DOHH2 (cell line): Measurements from ENCODE around the gene SESN2.

ENCODE experiments used
- H3F3A ChIP-seq: fragments of 200-600 bp; sonication (generic), shearing (Covaris generic); 2 replicates; pipeline ENCODE4 v1.6.0; 2016; ENCODE audit warnings: antibody characterized with exemption, mild to moderate bottlenecking; ENCODE audit not compliant: control insufficient read depth, insufficient read depth
- H3K27ac ChIP-seq: fragments of 200-600 bp; sonication (generic); 2 replicates; pipeline ENCODE4 v1.5.1; 2014; ENCODE audit warnings: low read depth, mild to moderate bottlenecking, low read length, moderate library complexity
- H3K27me3 ChIP-seq: fragments of 200-600 bp; sonication (generic); 2 replicates; pipeline ENCODE4 v1.6.1; 2014; ENCODE audit warnings: mild to moderate bottlenecking, low read length, mixed read lengths; ENCODE audit not compliant: control insufficient read depth
- H3K36me3 ChIP-seq: fragments of 200-600 bp; sonication (generic); 2 replicates; pipeline ENCODE4 v1.6.1; 2014; ENCODE audit warnings: mild to moderate bottlenecking, low read length, moderate library complexity, mixed read lengths; ENCODE audit not compliant: control insufficient read depth
- H3K4me1 ChIP-seq: fragments of 200-600 bp; sonication (generic); 2 replicates; pipeline ENCODE4 v1.6.1; 2014; ENCODE audit warnings: mild to moderate bottlenecking, low read length, mixed read lengths; ENCODE audit not compliant: control insufficient read depth
- H3K4me2 ChIP-seq: fragments of 200-600 bp; sonication (generic); 2 replicates; pipeline ENCODE4 v1.6.0; 2014; ENCODE audit warnings: mild to moderate bottlenecking, low read length, moderate library complexity
- H3K4me3 ChIP-seq: fragments of 200-600 bp; sonication (generic); 2 replicates; pipeline ENCODE4 v1.5.1; 2014; ENCODE audit warnings: mild to moderate bottlenecking, low read length, mixed read lengths
- H3K79me2 ChIP-seq: fragments of 200-600 bp; sonication (generic); 2 replicates; pipeline ENCODE4 v1.6.1; 2014; ENCODE audit warnings: mild to moderate bottlenecking, low read length, mixed read lengths; ENCODE audit not compliant: control insufficient read depth
- H3K9me2 ChIP-seq: fragments of 200-600 bp; sonication (generic); replicated peaks from 2 replicates; pipeline ENCODE4 v1.6.1; 2014; ENCODE audit warnings: mild to moderate bottlenecking, low read length, mixed read lengths; ENCODE audit not compliant: control insufficient read depth
- H3K9me3 ChIP-seq: fragments of 200-600 bp; sonication (generic); 2 replicates; pipeline ENCODE4 v1.6.1; 2014; ENCODE audit warnings: antibody characterized with exemption, low read length, mixed read lengths; ENCODE audit not compliant: control insufficient read depth, insufficient read depth
- H4K20me1 ChIP-seq: fragments of 200-600 bp; sonication (generic); 2 replicates; pipeline ENCODE4 v1.6.0; 2014; ENCODE audit warnings: low read depth, mild to moderate bottlenecking, antibody characterized with exemption, low read length, moderate library complexity; ENCODE audit not compliant: control insufficient read depth, insufficient read depth
- CTCF ChIP-seq: fragments of 200-600 bp; sonication (generic); IDR thresholded peaks from one replicate; pipeline ENCODE4 v1.5.1; 2014; ENCODE audit warnings: antibody characterized with exemption, mild to moderate bottlenecking, low read depth, low read length; ENCODE audit not compliant: poor library complexity, severe bottlenecking
- EZH2phosphoT487 ChIP-seq: fragments of 200-600 bp; sonication (generic); IDR thresholded peaks from 2 replicates; pipeline ENCODE4 v1.6.1; 2017; ENCODE audit warnings: borderline replicate concordance, mild to moderate bottlenecking, antibody characterized with exemption, low read length, moderate library complexity, mixed read lengths

Gene SESN2

DNA sequence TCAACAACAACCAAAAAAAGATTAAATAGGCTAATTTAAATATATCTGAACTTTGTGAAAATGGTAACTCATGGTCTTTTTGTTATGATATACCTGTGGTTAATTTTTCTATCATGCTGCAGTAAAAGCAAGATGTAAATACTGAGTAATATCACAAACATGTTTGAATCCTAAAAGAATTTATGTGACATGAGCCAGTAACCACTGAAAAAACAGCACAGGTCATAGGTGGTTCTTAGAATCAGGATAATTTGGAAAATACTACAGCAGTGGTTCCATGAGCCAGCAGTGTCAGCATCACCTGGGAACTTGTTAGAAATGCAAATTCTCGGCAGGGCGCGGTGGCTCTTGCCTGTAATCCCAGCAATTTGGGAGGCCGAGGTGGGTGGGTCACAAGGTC lies 19.3 kb upstream of the SESN2 start:
- TF ChIP-seq EZH2phosphoT487 (no peak), CTCF (no peak)
- H3K27me3 ChIP-seq: no peaks in the 10 kb centered on the region
- H3K27ac ChIP-seq: 0 out of 2 replicates have a peak overlapping the region, but pooled peaks have one; percentile 72

DNA sequence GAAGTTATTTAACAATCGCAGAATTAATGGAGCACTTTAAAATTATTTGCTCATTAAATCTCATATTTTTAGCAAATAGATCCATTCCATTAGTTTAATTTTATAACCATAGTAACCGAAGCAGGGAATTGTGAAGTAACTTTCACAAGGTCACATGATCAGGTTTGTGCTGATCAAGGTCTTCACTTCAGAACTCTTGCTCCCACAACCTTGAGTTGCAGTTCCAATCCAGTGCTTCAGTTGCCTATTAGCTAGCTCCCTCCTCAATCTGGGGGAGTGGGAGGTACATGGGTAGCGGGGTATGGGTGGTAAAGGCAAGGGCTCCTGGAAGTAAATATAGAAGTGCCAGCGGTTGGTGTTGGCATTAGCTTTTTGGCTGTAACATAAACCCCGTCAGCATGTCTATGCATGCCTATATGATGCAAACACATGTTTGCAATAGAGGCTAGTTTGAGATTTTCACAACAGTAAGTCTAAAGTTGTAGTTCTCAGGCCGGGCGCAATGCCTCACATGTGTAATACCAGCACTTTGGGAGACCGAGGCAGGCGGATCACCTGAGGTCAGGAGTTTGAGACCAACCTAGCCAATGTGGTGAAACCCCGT lies 17.6 kb upstream of the SESN2 start:
- TF ChIP-seq EZH2phosphoT487: no peak
- no peak for TF ChIP-seq CTCF
- Histone ChIP-seq H3K27ac (peak overlapping the region; percentile 29; the same call in 1 of the 2 replicates), H3K9me2 (no peaks in the 10 kb centered on the region), H3K9me3 (no peaks in the 10 kb centered on the region), H4K20me1 (no peaks in the 10 kb centered on the region; the same call in 1 of the 2 replicates), H3K4me2 (peak overlapping the region; percentile 34), H3K4me1 (peaks cover 87% of the 10 kb centered on the region), H3K27me3 (no peaks in the 10 kb centered on the region), H3K36me3 (peaks cover 56% of the 10 kb centered on the region), H3K79me2 (peaks cover 47% of the 10 kb centered on the region), H3F3A (peaks cover 72% of the 10 kb centered on the region), H3K4me3 (no peak overlapping the region)

More for the DNA sequence above, 19.3 kb upstream of the SESN2 start:
- Histone ChIP-seq H3K79me2 (peaks cover 45% of the 10 kb centered on the region), H4K20me1 (no peaks in the 10 kb centered on the region; the same call in 1 of the 2 replicates), H3K36me3 (peaks cover 61% of the 10 kb centered on the region), H3K9me2 (no peaks in the 10 kb centered on the region), H3F3A (peaks cover 63% of the 10 kb centered on the region), H3K4me1 (peaks cover 87% of the 10 kb centered on the region), H3K4me3 (no peak overlapping the region), H3K9me3 (no peaks in the 10 kb centered on the region), H3K4me2 (no peak overlapping the region)

DNA sequence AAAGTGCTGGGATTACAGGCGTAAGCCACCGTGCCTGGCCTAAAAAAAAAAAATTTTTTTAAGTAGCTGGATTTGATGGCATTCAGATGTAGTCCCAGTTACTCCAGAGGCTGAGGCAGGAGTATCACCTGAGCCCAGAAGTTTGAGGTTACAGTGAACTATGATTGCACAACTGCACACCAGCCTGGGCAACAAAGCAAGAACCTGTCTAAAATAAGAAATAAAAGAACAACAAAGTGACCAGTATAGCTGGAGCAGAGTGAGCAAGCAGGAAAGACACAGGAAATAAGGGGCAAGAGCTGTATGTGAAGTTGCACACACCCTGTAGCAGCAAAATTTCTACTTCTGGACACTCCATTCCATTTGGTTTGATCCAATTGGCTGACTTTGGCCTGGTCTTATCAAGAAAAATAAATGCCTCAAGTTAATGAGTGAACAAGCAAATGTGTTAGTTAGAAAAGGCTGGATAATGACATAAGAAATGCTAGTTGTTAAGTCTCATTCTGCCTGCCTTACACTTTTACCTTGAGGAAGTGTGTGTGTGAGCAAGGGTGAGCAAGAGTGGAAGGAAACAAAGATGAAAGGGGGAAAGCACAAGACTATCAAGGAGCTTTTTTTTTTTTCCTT lies 15.5 kb upstream of the SESN2 start:
- no peaks in the 10 kb centered on the region for H4K20me1 ChIP-seq
- peak overlapping the region; percentile 88 for H3K4me2 ChIP-seq
- TF ChIP-seq EZH2phosphoT487 (no peak), CTCF (no peak)
- H3K4me1 ChIP-seq: peaks cover 82% of the 10 kb centered on the region
- H3K36me3 ChIP-seq: peaks cover 38% of the 10 kb centered on the region
- peak overlapping the region; percentile 89 for H3K4me3 ChIP-seq
- H3K79me2 ChIP-seq: peaks cover 32% of the 10 kb centered on the region
- H3K9me3 ChIP-seq: no peaks in the 10 kb centered on the region
- no peaks in the 10 kb centered on the region for H3K9me2 ChIP-seq
- peaks cover 69% of the 10 kb centered on the region for H3F3A ChIP-seq
- peak overlapping the region; percentile 98 for H3K27ac ChIP-seq
- no peaks in the 10 kb centered on the region for H3K27me3 ChIP-seq
